Activated T-helper 1 cell treated with anti-CD3 and anti-CD28 coated beads, Interleukin-12 subunit alpha, Interleukin-12 subunit beta, Interleukin-2, Interleukin-4 antibody, amounts not matched to agents 30 ng/mL and 10 ng/mL and 1 ng/mL, durations not matched to agents 14 hours and 24 hours and 36 hours (primary cell): Measurements from ENCODE around the gene CYP1A1. TPM values are rescaled to one million over a fixed set of nuclear protein-coding genes. Genes with fewer than 3 reads are reported as not detected.

Source experiments
- DNase-seq: peaks from one replicate; pipeline ENCODE4 v3.0.0; 2021; ENCODE audit warnings: low spot score
- H3K27ac Mint-ChIP-seq: one replicate; pipeline ENCODE4 v1.8.0; 2021; ENCODE audit warnings: mild to moderate bottlenecking, mixed read lengths
- H3K27me3 Mint-ChIP-seq: one replicate; pipeline ENCODE4 v1.8.0; 2022; ENCODE audit warnings: mild to moderate bottlenecking, moderate library complexity, mixed read lengths; ENCODE audit not compliant: insufficient read depth
- H3K36me3 Mint-ChIP-seq: one replicate; pipeline ENCODE4 v1.8.0; 2021; ENCODE audit warnings: low read depth, mixed read lengths
- H3K4me1 Mint-ChIP-seq: one replicate; pipeline ENCODE4 v1.8.0; 2021; ENCODE audit warnings: low read depth, mixed read lengths
- H3K4me3 Mint-ChIP-seq: one replicate; pipeline ENCODE4 v1.8.0; 2021; ENCODE audit warnings: mild to moderate bottlenecking, moderate library complexity, mixed read lengths
- H3K9me3 Mint-ChIP-seq: one replicate; pipeline ENCODE4 v1.8.0; 2021; ENCODE audit warnings: mixed read lengths
- intact Hi-C: fragments of 100-400 bp; cut with micrococcal nuclease; formaldehyde crosslinking; loops from one replicate; pipeline ENCODE4 v1.15.1; 2024
- total RNA-seq: library from RNA; stranded (reverse); gene quantifications from 2 replicates; pipeline ENCODE4 v1.2.3, GENCODE V29; 2022

CYP1A1 gene, protein sequence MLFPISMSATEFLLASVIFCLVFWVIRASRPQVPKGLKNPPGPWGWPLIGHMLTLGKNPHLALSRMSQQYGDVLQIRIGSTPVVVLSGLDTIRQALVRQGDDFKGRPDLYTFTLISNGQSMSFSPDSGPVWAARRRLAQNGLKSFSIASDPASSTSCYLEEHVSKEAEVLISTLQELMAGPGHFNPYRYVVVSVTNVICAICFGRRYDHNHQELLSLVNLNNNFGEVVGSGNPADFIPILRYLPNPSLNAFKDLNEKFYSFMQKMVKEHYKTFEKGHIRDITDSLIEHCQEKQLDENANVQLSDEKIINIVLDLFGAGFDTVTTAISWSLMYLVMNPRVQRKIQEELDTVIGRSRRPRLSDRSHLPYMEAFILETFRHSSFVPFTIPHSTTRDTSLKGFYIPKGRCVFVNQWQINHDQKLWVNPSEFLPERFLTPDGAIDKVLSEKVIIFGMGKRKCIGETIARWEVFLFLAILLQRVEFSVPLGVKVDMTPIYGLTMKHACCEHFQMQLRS
- 0.29 and 0.37 TPM in 2 replicates for total RNA-seq

DNA sequence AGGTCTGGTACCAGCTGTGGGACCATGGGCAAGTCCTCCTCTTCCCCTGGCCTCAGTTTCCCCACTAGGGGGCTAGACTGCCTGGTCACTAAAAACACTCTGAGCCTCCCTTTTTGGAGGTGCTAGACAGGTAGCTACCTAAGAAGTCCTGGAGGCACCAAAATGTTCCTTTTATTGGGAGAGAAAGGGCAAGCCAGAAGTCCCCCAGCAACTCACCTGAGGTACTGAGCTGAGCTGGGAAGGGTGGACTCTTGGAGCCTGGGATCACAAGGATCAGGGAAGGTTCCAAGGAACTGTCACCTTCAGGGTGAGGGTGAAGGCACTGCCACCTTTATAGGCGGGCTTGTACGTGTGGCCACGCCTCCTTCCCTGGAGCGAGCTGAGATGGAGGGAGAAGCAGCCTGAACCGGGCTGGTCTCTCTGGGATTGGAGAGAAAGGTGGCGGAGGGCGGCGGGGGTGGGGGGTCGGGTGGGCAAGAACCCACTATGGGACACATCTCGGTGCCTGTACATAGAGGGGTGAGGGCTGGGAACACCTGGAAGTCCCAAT, at the start of gene CYP1A1:
CYP1A1 (minus strand) TSS at position 304 of the 550 bp plus-strand sequence. CDS start 2,431 bp downstream, outside the sequence.
- H3K27me3 Mint-ChIP-seq: peaks cover 23% of the 10 kb centered on the region
- intact Hi-C loops: no loop called here
- H3K9me3 Mint-ChIP-seq: no peaks in the 10 kb centered on the region
- peaks cover 17% of the 10 kb centered on the region for H3K4me1 Mint-ChIP-seq
- no peak within 1 kb of the TSS for H3K27ac Mint-ChIP-seq
- no peaks in the 10 kb centered on the region for H3K36me3 Mint-ChIP-seq
- peak within 1 kb of the TSS; percentile 62 for H3K4me3 Mint-ChIP-seq
- no peak for DNase-seq

DNA sequence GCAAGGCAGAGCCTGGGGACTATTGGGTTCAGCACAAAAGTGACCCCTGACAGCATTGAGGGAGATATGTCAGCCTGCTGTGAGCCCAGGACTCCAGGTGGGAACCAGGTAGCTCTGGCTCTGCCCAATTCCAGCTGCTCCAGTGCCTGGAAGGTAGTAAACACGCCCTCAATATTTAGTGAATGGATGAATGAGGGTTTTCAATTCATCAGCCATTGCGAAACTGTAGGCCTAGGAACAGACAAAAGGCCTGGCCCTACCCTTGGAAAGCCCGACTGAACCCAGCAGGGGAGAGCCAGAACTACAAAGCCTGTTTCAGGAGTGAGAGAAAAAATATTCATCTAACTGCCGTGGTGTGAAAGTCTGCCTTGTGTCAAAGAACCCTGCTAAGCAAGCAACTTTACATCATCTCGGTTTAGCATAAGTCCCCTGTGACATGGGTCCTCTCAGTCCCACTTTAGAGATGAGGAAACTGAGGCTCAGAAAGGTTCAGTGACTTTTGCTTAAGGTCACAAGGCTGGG, 48.5 kb upstream of the CYP1A1 start:
- no peak for DNase-seq
- Mint-ChIP-seq H3K27me3 (peaks cover 4% of the 10 kb centered on the region), H3K9me3 (no peaks in the 10 kb centered on the region), H3K27ac (peak overlapping the region; percentile 67), H3K4me1 (peaks cover 75% of the 10 kb centered on the region), H3K36me3 (peaks cover 5% of the 10 kb centered on the region), H3K4me3 (no peak overlapping the region)
- intact Hi-C loops: no loop called here

DNA sequence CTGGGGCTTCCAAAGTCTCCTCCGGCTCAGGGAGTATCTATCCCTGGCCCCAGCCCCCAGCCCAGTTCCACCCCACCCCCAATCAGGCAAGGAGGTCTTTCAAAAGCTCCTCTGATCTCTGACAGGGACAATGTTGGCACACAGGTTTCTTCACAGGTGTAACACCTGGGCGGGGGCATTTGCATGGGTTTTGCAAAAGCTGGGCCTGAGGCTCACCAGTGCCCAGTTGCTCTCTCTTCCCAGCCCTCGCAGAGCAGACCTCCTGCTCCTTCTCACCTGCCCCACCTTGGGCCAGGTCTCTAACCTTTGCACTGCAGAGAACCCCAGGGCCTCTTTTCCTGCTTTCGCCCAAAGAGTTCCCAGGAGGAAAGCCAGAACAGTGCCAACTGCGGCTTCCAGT, 48.0 kb upstream of the CYP1A1 start:
- peaks cover 7% of the 10 kb centered on the region for H3K27me3 Mint-ChIP-seq
- no peaks in the 10 kb centered on the region for H3K9me3 Mint-ChIP-seq
- H3K36me3 Mint-ChIP-seq: peaks cover 5% of the 10 kb centered on the region
- peaks cover 73% of the 10 kb centered on the region for H3K4me1 Mint-ChIP-seq
- no peak overlapping the region for H3K4me3 Mint-ChIP-seq
- H3K27ac Mint-ChIP-seq: peak overlapping the region; percentile 67
- intact Hi-C loops: no loop called here
- no peak for DNase-seq

DNA sequence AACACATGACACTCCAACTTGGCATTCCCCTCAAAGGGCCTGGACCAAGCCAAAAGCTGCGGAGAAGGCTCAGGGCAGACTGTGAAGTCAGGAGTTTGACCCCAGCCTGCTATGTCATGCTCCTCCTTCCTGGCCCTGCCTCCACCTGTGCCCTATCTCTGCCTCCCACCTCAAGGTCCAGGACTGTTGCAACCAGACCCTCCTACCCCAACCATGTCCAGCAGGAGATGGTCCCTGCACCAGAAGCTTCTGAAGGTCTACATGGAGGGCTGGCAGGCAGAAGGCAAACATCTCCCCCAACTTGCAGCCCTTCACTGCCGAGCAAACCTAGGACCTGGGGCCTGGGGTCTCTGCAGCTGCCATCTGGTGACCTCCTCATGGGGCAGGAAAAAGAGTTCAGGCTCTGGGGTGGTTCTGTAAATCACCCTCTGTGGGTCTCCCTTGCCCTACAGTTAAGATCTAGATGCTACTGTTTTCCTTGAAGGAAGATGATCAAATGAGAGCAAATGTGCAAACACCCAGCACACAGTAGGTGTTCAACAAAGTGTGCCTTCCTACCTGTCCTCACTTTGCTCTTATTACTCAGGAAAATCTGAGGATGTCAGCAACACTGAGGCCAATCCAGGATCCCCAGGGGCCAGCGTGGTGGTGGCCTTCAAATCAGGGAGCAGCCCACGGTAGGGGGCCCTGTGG, 45.0 kb upstream of the CYP1A1 start:
- Mint-ChIP-seq H3K4me1 (peaks cover 46% of the 10 kb centered on the region), H3K27me3 (peaks cover 10% of the 10 kb centered on the region), H3K9me3 (no peaks in the 10 kb centered on the region), H3K4me3 (no peak overlapping the region), H3K27ac (no peak overlapping the region), H3K36me3 (no peaks in the 10 kb centered on the region)
- intact Hi-C loops: loop anchor here (2.0 kb wide), 1 partner anchor 72 kb away; the partner anchor contains the start of gene ULK3
- DNase-seq: no peak

DNA sequence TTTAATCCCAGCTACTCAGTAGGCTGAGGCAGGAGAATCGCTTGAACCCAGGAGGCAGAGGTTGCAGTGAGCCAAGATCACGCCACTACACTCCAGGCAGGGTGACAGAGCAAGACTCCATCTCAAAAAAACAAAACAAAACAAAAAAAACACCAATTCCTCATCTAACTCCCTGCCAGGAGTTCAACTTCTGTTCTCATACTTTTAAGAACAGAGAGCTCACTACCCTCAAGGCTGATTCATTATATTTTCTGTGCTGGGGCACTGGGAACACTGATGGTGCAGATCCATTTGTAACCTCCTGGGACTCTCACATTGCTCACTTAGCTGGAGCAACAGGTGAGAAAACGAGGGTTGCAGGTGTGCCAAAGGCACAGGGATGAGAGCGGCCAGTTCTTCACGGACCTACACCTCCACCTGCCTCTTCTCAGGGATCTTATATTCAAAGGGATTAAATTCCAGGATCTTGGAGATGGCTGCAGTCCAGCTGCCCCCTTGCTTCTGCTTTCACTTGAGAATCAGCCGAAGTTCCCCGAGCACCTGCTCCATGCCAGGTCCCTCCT, 44.2 kb upstream of the CYP1A1 start:
- Mint-ChIP-seq H3K4me3 (no peak overlapping the region), H3K27ac (no peak overlapping the region), H3K4me1 (peaks cover 40% of the 10 kb centered on the region), H3K36me3 (no peaks in the 10 kb centered on the region), H3K9me3 (no peaks in the 10 kb centered on the region), H3K27me3 (peaks cover 11% of the 10 kb centered on the region)
- intact Hi-C loops: loop anchor here (1.0 to 2.0 kb wide), 2 partner anchors 73 to 134 kb away; partner anchors contain the start of gene ULK3
- no peak for DNase-seq

DNA sequence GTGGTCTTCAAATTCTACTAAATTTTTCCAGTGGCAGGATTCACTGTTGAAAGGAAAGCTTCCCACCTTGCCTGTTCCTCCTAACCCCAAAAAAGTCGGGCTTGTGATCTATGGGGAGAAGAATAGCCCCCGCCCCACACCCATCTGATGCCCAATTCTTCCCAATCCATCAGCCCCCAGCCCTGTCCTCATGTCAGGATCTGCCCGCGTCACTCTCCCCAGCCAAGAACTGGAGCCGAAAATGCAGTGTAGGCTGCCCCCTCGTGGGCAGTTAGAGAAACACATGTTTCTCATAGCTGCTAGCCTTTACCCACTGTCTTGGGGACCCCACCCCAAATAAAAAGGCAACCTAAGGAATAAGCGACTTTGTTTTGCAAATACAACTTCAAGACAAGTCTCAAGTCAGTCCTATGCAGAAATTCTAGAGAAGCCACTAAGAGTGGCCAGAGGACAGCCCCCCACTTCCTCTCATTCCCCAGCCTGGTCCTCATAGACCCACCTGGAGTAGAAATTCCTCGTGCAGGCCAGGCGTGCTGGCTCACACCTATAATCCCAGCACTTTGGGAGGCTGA, 43.5 kb upstream of the CYP1A1 start:
- intact Hi-C loops: loop anchor here (1.0 kb wide), 1 partner anchor 134 kb away; no protein-coding TSS in a partner anchor
- peaks cover 11% of the 10 kb centered on the region for H3K27me3 Mint-ChIP-seq
- no peak overlapping the region for H3K4me3 Mint-ChIP-seq
- peaks cover 34% of the 10 kb centered on the region for H3K4me1 Mint-ChIP-seq
- no peak for DNase-seq
- H3K36me3 Mint-ChIP-seq: no peaks in the 10 kb centered on the region
- no peaks in the 10 kb centered on the region for H3K9me3 Mint-ChIP-seq
- H3K27ac Mint-ChIP-seq: no peak overlapping the region

DNA sequence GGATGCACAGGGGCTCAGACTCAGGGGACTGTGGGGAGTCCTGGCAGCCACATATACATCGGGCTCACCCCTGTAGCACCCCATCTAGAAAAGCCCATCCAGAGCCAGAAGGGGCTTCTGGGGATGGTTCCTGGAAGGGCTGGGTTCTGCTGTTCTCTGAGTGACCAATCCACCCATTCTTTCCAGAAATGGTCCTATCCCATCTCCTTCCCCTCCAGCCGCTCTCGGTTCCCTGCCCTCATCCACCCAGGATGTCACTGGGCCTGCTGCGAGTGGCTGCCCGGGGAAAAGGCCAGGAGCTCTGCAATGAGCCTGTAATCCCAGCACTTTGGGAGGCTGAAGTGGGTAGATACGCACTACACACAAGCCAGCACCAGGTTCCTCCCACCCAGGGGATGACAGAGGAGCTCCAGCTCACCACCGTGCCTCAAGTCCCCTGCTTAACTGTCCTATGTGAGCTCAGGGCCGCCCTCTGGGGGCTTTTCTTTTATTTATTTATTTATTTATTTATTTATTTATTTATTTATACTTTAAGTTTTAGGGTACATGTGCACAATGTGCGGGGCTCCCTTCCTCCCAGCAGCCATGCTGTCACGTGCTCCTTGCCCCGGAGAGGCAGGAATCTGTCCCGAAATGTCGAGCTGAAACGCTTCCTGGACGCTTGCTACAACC, 42.9 kb upstream of the CYP1A1 start:
- DNase-seq: no peak
- intact Hi-C loops: no loop called here
- H3K27ac Mint-ChIP-seq: no peak overlapping the region

DNA sequence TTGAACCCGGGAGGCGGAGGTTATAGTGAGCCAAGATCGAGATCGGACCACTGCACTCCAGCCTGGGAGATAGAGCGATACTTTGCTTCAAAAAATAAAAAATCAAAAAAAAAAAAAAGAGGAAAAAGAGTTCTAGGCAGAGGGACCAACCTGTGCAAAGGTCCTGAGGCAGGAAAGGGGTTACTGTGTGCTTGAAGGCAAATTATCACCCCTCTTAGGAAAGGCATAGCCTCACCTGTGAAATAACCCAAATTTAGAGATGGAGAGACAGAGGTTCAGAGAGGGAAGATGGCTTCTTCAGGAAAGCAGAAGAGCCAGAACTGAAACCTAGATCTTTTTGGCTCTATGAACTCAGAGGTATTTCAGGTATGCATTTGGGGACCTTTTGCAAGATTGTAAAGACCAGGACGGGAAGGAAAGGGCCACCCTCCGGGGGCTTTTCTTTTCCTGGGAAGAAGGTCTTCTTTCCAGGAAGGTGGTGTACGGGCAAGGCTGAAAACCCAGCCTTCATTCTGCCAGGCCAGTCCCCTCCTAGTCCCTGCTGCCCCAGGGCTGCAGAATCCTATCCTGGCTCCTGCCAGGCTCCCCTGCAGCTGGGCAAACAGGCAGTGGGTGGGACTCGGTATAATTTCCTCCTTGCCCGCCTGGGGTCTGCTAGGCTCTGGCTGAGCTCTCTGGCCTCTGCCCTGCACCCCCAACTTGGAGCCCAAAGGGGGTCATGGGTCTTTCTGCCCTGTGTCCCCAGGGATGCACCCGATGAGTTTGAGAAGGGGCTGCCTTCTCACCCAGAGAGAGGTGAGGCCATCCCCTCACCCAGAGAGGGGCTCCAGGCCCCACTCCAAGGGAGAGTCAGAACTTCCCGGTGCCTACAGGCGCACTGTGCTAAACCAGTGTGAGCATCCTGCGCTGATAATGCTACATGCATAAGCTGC, 42.1 kb upstream of the CYP1A1 start:
- Mint-ChIP-seq H3K27me3 (peaks cover 11% of the 10 kb centered on the region), H3K9me3 (no peaks in the 10 kb centered on the region), H3K36me3 (no peaks in the 10 kb centered on the region), H3K4me3 (no peak overlapping the region), H3K4me1 (peaks cover 20% of the 10 kb centered on the region), H3K27ac (no peak overlapping the region)
- intact Hi-C loops: no loop called here
- DNase-seq: no peak

More for the DNA sequence above, 42.9 kb upstream of the CYP1A1 start:
- no peak overlapping the region for H3K4me3 Mint-ChIP-seq
- no peaks in the 10 kb centered on the region for H3K36me3 Mint-ChIP-seq
- H3K9me3 Mint-ChIP-seq: no peaks in the 10 kb centered on the region
- peaks cover 11% of the 10 kb centered on the region for H3K27me3 Mint-ChIP-seq
- H3K4me1 Mint-ChIP-seq: peaks cover 28% of the 10 kb centered on the region

DNA sequence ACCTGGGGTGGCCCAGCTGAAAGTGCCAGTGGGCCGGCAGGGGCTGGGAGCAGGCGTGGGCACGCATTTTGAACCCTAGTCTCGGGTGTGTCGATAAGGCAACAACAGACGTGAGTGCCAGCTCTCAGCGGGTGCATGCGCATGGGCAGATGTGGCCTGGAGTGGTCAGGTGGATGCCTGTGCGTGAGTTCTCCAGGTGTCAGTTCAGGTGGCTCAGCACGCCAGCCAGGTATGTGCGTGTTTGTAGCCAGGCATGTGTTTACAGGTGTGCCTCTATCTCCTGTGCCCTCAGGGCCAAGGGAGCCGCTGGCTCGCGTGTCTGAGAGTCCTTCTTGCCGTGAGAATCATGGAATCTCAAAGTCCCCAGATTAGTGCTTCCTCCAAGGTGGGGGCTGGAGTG, 38.1 kb upstream of the CYP1A1 start:
- no peak overlapping the region for H3K27ac Mint-ChIP-seq
- no peaks in the 10 kb centered on the region for H3K9me3 Mint-ChIP-seq
- no peaks in the 10 kb centered on the region for H3K36me3 Mint-ChIP-seq
- peaks cover 8% of the 10 kb centered on the region for H3K27me3 Mint-ChIP-seq
- no peak overlapping the region for H3K4me3 Mint-ChIP-seq
- no peak for DNase-seq
- no peaks in the 10 kb centered on the region for H3K4me1 Mint-ChIP-seq
- intact Hi-C loops: no loop called here

DNA sequence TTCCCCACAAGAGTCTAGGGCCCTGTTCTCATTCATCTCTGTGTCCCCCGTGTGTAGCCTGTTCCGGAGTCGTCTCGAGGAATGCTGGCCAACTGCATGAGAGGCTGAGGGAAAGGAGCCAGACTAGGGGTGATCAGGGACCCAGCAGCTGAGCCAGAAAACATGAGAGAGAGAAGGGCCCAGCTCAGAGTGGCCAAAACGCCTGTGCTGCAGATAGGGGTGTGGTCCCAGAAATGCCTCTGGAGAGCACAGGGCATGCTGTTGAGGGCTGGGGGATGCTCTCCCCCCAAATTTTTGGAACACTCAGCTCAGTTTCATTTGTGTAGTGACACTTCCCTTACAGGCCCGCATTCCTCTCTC, 37.4 kb upstream of the CYP1A1 start:
- intact Hi-C loops: no loop called here
- no peak for DNase-seq
- Mint-ChIP-seq H3K27me3 (peaks cover 8% of the 10 kb centered on the region), H3K4me3 (no peak overlapping the region), H3K4me1 (no peaks in the 10 kb centered on the region), H3K9me3 (no peaks in the 10 kb centered on the region), H3K36me3 (no peaks in the 10 kb centered on the region), H3K27ac (no peak overlapping the region)

DNA sequence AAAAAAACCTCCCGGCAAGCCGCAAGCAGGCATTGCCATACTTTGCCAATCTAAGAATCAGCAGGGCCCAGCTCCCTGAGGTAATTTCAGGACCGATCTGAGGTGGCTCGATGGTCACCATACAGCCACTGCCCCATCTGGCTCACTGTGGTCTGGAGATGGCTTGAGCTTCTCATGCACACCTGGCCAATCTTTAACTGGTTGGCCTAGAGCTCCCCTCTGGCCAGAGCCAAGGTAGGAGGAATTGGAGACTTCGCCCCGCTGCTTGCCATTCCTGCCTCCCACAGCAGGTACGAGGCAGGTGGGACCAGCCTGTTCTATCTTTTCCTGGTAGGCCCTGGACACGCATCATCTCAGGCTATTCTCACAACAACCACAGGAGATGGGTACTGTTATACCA, 33.4 kb upstream of the CYP1A1 start:
- Mint-ChIP-seq H3K27ac (no peak overlapping the region), H3K4me3 (no peak overlapping the region), H3K4me1 (no peaks in the 10 kb centered on the region), H3K9me3 (no peaks in the 10 kb centered on the region), H3K36me3 (no peaks in the 10 kb centered on the region), H3K27me3 (peaks cover 4% of the 10 kb centered on the region)
- intact Hi-C loops: no loop called here
- DNase-seq: no peak
